K562 (cell line): ENCODE results near the gene LRP1. TPM values are rescaled to one million over a fixed set of nuclear protein-coding genes. Genes with fewer than 3 reads are reported as not detected.
A peak's percentile ranks its signal among the peaks of the same experiment; 100 is the strongest.

Experiments
- ATAC-seq: fragments of 200-7000 bp; cut with Tn5 transposase; 3 replicates; pipeline ENCODE4 v1.9.1; 2020; ENCODE audit warnings: moderate library complexity
- BruUV-seq: library from RNA; stranded (reverse); fragments of 400-500 nt; replicated peaks from 2 replicates; lab custom pipeline; 2021; lab: Mats Ljungman, UMichigan
- CTCF ChIA-PET: fragments of 300-600 bp; formaldehyde crosslinking; extraction: SDS; loops from one replicate; lab custom pipeline; 2021; ENCODE audit warnings: low intra/inter-chr PET ratio; lab: Yijun Ruan, JAX
- POLR2A ChIA-PET: fragments of 300-600, 350-650 bp; sonication (Branson Sonifier 250); formaldehyde crosslinking; extraction: SDS; loops from one replicate; lab custom pipeline; 2021; ENCODE audit warnings: antibody characterized with exemption, inconsistent platforms; lab: Yijun Ruan, JAX
- DNase-seq, 4 experiments: peaks; one replicate each; pipeline versions ENCODE4 v3.0.0 to v3.0.0-alpha.2; 2011 to 2018; ENCODE audit warnings: low spot score in 3 of 4, mixed read lengths in 3 of 4; ENCODE audit errors: extremely low read depth in 1 of 4
- FAIRE-seq: peaks from 2 replicates; lab custom pipeline; 2011; peaks lifted over from hg19 to GRCh38; lab: Jason Lieb, UNC
- H2AFZ ChIP-seq: 2 replicates; pipeline ENCODE4 v1.6.0; 2011; ENCODE audit warnings: low read depth, low read length, control low read depth, inconsistent platforms
- H3K27ac ChIP-seq: fragments of 200-600 bp; 3 replicates; pipeline ENCODE4 v1.8.0; 2011; ENCODE audit warnings: low read depth, mild to moderate bottlenecking, control low read depth, inconsistent platforms, low read length, moderate library complexity, mixed read lengths; ENCODE audit errors: extremely low read depth
- H3K27me3 ChIP-seq, 2 experiments: fragments of 300-600 bp in 1 of 2; 2 replicates in 1 of 2; 3 replicates in 1 of 2; pipeline versions ENCODE4 v1.6.0 to v1.8.0; 2011; ENCODE audit warnings: inconsistent platforms in 2 of 2, low read length in 2 of 2, mild to moderate bottlenecking in 1 of 2, mixed read lengths in 1 of 2, moderate library complexity in 1 of 2; ENCODE audit not compliant: control insufficient read depth in 2 of 2, insufficient read depth in 2 of 2
- H3K36me3 ChIP-seq: fragments of 300-600 bp; 3 replicates; pipeline ENCODE4 v1.8.0; 2011; ENCODE audit warnings: mild to moderate bottlenecking, low read length, inconsistent platforms; ENCODE audit not compliant: control insufficient read depth, insufficient read depth
- H3K4me1 ChIP-seq, 2 experiments: fragments of 200-600 bp in 1 of 2; replicated peaks in 1 of 2; 2 replicates in 1 of 2; 3 replicates in 1 of 2; pipeline versions ENCODE4 v1.5.1 to v1.8.0; 2011; ENCODE audit warnings: inconsistent platforms in 2 of 2, low read length in 2 of 2, mild to moderate bottlenecking in 1 of 2, mixed read lengths in 1 of 2, moderate library complexity in 1 of 2; ENCODE audit not compliant: control insufficient read depth in 2 of 2, insufficient read depth in 2 of 2
- H3K4me2 ChIP-seq: 2 replicates; pipeline ENCODE4 v1.6.1; 2011; ENCODE audit warnings: low read length, control low read depth, inconsistent platforms, mixed read lengths; ENCODE audit not compliant: insufficient read depth
- H3K4me3 ChIP-seq: fragments of 200-600 bp; sonication (generic), shearing (Covaris generic); 2 replicates; pipeline ENCODE4 v1.5.1; 2016; ENCODE audit warnings: control low read depth, inconsistent platforms
- H3K79me2 ChIP-seq: fragments of 200-600 bp; 3 replicates; pipeline ENCODE4 v1.8.0; 2011; ENCODE audit warnings: low read length, inconsistent platforms; ENCODE audit not compliant: control insufficient read depth, insufficient read depth
- H3K9ac ChIP-seq, 2 experiments: 2 replicates each; pipeline versions ENCODE4 v1.6.0 to v1.6.1; 2011; ENCODE audit warnings: low read depth in 2 of 2, low read length in 2 of 2, control low read depth in 1 of 2, inconsistent platforms in 1 of 2, mild to moderate bottlenecking in 1 of 2, mixed read lengths in 1 of 2; ENCODE audit not compliant: insufficient read depth in 1 of 2
- H3K9me1 ChIP-seq: one replicate; pipeline ENCODE4 v1.6.0; 2011; ENCODE audit warnings: inconsistent platforms, mild to moderate bottlenecking, low read length, moderate library complexity; ENCODE audit not compliant: control insufficient read depth, insufficient read depth
- H3K9me3 ChIP-seq: replicated peaks from 2 replicates; pipeline ENCODE4 v1.5.1; 2011; ENCODE audit warnings: low read depth, low read length, inconsistent platforms; ENCODE audit not compliant: control insufficient read depth, insufficient read depth
- H4K20me1 ChIP-seq: replicated peaks from 2 replicates; pipeline ENCODE4 v1.6.1; 2011; ENCODE audit warnings: low read length, inconsistent platforms, mixed read lengths; ENCODE audit not compliant: control insufficient read depth, insufficient read depth
- NFIC ChIP-seq: fragments of 450-650 bp; IDR thresholded peaks from 2 replicates; pipeline ENCODE4 v1.6.1; 2017; ENCODE audit warnings: mild to moderate bottlenecking, inconsistent platforms
- POLR2G ChIP-seq: fragments of 200-400 bp; formaldehyde crosslinking; IDR thresholded peaks from 2 replicates; pipeline ENCODE4 v1.6.1; 2017; ENCODE audit warnings: low read depth, mild to moderate bottlenecking, antibody characterized with exemption, low read length, moderate library complexity
- RBFOX2 ChIP-seq: fragments of 200-400 bp; formaldehyde crosslinking; IDR thresholded peaks from 2 replicates; pipeline ENCODE4 v1.6.1; 2017; ENCODE audit warnings: low read depth, mild to moderate bottlenecking, low read length, moderate library complexity
- RBM22 ChIP-seq: fragments of 200-400 bp; formaldehyde crosslinking; IDR thresholded peaks from 2 replicates; pipeline ENCODE4 v1.6.1; 2018; ENCODE audit warnings: low read length, low read depth; ENCODE audit not compliant: poor library complexity, severe bottlenecking
- SIN3A ChIP-seq, 2 experiments: fragments of 150-350 bp in 1 of 2; IDR thresholded peaks; 2 replicates each; pipeline ENCODE4 v1.6.1; 2011 to 2016; ENCODE audit warnings: borderline replicate concordance in 2 of 2, low read depth in 2 of 2, low read length in 2 of 2, mild to moderate bottlenecking in 2 of 2, moderate library complexity in 2 of 2; ENCODE audit not compliant: control insufficient read depth in 1 of 2
- ZNF740 ChIP-seq, 3 experiments: fragments of 200-800 bp in 1 of 3; sonication (Bioruptor generic) in 1 of 3; sonication (generic) in 1 of 3; formaldehyde crosslinking in 1 of 3; IDR thresholded peaks; 2 replicates each; pipeline versions ENCODE4 v1.6.1 to v1.8.0; 2016 to 2022; ENCODE audit warnings: mild to moderate bottlenecking in 2 of 3, missing compliant biosample characterization in 2 of 3, missing genetic modification characterization in 2 of 3, missing genetic modification reagents in 1 of 3
- WGBS: fragments of 100-300 bp; shearing (Covaris generic); methylation state at CpG from one replicate; pipeline ENCODE4 v1.1.6; 2016; ENCODE audit warnings: low coverage, mixed read lengths; ENCODE audit not compliant: insufficient coverage; ENCODE audit errors: missing lambda C conversion rate; 5-methylcytosine and 5-hydroxymethylcytosine counted together
- in situ Hi-C: fragments of 300-500 bp; cut with MboI; formaldehyde crosslinking; loops from 4 replicates; pipeline ENCODE4 v1.15.0; 2018; ENCODE audit warnings: inconsistent platforms, mixed read lengths
- intact Hi-C: fragments of 100-400 bp; cut with micrococcal nuclease; formaldehyde crosslinking; loops from 2 replicates; pipeline ENCODE4 v1.14.2; 2022
- polyA plus RNA-seq, 8 experiments: library from polyadenylated mRNA; depleted of rRNA in 4 of 8; stranded (reverse) in 5 of 8; unstranded in 3 of 8; fragments of >200 nt; fragmentation: Nextera tagmentation in 2 of 8; fragmentation: Illumina TruSeq in 1 of 8; extraction: Ambion mirVana in 2 of 8; extraction: Trizol in 1 of 8; gene quantifications; 2 replicates each; pipeline versions ENCODE4 v1.2.1 to v1.2.3, GENCODE V29; 2011 to 2014; ENCODE audit warnings: inconsistent platforms in 1 of 8, missing spikeins in 1 of 8
- total RNA-seq, 7 experiments: library from RNA; depleted of rRNA in 6 of 7; stranded (reverse); fragments of >200 nt in 6 of 7; fragmentation: Illumina TruSeq in 2 of 7; extraction: Trizol in 2 of 7; gene quantifications; 2 replicates each; pipeline versions ENCODE4 v1.2.1 to v1.2.3, GENCODE V29; 2011 to 2021; ENCODE audit warnings: low replicate concordance in 1 of 7

LRP1 gene
- total and polyA plus RNA-seq, 9 of the 15 experiments (the other 6 are each of a cell fraction or from before 2014, with no cell fraction given): 0.04 to 0.64 (median 0.19) TPM; not detected in 2

DNA sequence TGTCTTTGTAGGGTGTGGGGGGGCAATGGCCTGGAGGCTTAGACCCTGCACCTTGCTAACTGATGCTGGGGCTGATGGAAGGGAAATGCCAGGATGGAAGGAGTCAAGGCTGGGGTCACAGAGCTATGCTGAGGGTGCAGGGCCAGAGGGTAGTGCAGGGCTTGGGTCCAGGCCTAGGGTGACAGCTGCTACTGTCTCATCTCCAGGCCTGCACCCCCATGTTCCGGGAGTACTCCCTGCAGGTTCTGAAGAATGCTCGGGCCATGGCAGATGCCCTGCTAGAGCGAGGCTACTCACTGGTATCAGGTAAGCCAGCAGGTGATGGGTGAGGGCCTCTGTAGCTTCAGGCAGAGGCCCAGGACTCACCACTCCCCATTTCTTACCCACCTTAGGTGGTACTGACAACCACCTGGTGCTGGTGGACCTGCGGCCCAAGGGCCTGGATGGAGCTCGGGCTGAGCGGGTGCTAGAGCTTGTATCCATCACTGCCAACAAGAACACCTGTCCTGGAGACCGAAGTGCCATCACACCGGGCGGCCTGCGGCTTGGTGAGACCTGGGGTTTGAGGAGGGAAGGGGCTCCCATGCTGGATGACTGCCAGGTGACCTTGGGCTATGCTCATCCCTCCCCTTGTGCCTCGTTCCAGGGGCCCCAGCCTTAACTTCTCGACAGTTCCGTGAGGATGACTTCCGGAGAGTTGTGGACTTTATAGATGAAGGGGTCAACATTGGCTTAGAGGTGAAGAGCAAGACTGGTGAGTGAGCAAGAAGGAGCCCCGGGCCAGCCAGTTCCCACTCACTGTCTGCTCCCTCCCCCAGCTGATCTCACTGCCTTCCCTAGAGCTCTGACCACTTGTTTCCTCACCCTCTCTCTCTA, 105.3 kb downstream of the LRP1 start:
- Histone ChIP-seq H3K4me1 (peaks cover 40 to 71% of the 10 kb centered on the region in 2 experiments), H3K79me2 (peaks cover 28% of the 10 kb centered on the region), H3K36me3 (peaks cover 53% of the 10 kb centered on the region; the same call in 2 of the 3 replicates), H4K20me1 (peaks cover 17% of the 10 kb centered on the region), H3K4me2 (no peak overlapping the region), H3K9me1 (peaks cover 9% of the 10 kb centered on the region), H3K4me3 (no peak overlapping the region), H3K9ac (peak overlapping the region in 1 of 2 experiments; percentile 19; a peak in 1 of 4 replicates), H3K27me3 (no peaks in the 10 kb centered on the region), H2AFZ (no peak overlapping the region), H3K9me3 (no peaks in the 10 kb centered on the region), H3K27ac (peak overlapping the region; percentile 42; the same call in 1 of the 3 replicates)
- peak; percentile 63 for TF ChIP-seq RBFOX2
- peak; percentile 29; the same call in 1 of the 2 replicates for TF ChIP-seq NFIC
- TF ChIP-seq RBM22: no peak
- TF ChIP-seq SIN3A (IDR thresholded peaks at IDR 0.05; ENCODE audit: borderline replicate concordance in 2 of 2, control insufficient read depth in 1 of 2, low read depth in 2 of 2, low read length in 2 of 2): no peak
- TF ChIP-seq POLR2G: peak; percentile 53
- TF ChIP-seq ZNF740 (CRISPR knock-in tag; IDR thresholded peaks at IDR 0.05): peak; percentile 50; the same call in 1 of the 2 replicates
- TF ChIP-seq ZNF740 (tag; IDR thresholded peaks at IDR 0.05): no peak
- 83% methylated on average over 15 of the region's 15 CpGs for WGBS
- FAIRE-seq (no peak), DNase-seq (no peak), ATAC-seq (no peak)
- intact Hi-C loops: no loop called here
- BruUV-seq: no TSS peak
- CTCF ChIA-PET: no interaction called here
- in situ Hi-C loops: no loop called here
- POLR2A ChIA-PET: interaction anchor here (0.6 to 1.2 kb wide), 6 partner anchors 8 to 858 kb away, joined by 3 to 5 read pairs (median 3); no protein-coding TSS in a partner anchor
